MM.1S (cell line): ENCODE measurements around the gene ANTXR1.

Experiments used
- DNase-seq: peaks from one replicate; pipeline ENCODE4 v3.0.0-alpha.2; 2015
- H2AFZ ChIP-seq: fragments of 300-600 bp; sonication (generic); 2 replicates; pipeline ENCODE4 v1.6.0; 2016; ENCODE audit warnings: antibody characterized with exemption, low read length
- H3F3A ChIP-seq: fragments of 300-600 bp; sonication (generic); 2 replicates; pipeline ENCODE4 v1.6.1; 2016; ENCODE audit warnings: mild to moderate bottlenecking, antibody characterized with exemption, low read length, moderate library complexity, mixed read lengths; ENCODE audit not compliant: insufficient read depth
- H3K27ac ChIP-seq: fragments of 300-600 bp; sonication (generic); 2 replicates; pipeline ENCODE4 v1.5.1; 2016; ENCODE audit warnings: mild to moderate bottlenecking, low read length
- H3K27me3 ChIP-seq: fragments of 300-600 bp; sonication (generic); replicated peaks from 2 replicates; pipeline ENCODE4 v1.6.0; 2016; ENCODE audit warnings: low read length; ENCODE audit not compliant: insufficient read depth
- H3K36me3 ChIP-seq: fragments of 300-600 bp; sonication (generic); replicated peaks from 2 replicates; pipeline ENCODE4 v1.6.1; 2016; ENCODE audit warnings: mild to moderate bottlenecking, low read length, mixed read lengths; ENCODE audit not compliant: insufficient read depth
- H3K4me1 ChIP-seq: fragments of 300-600 bp; sonication (generic); 2 replicates; pipeline ENCODE4 v1.6.1; 2016; ENCODE audit warnings: low read length, mixed read lengths
- H3K4me2 ChIP-seq: fragments of 300-600 bp; sonication (generic); 2 replicates; pipeline ENCODE4 v1.6.0; 2016; ENCODE audit warnings: low read depth, low read length
- H3K4me3 ChIP-seq: fragments of 300-600 bp; sonication (generic); 2 replicates; pipeline ENCODE4 v1.5.1; 2016; ENCODE audit warnings: low read length, mixed read lengths
- H3K79me2 ChIP-seq: fragments of 300-600 bp; sonication (generic); 2 replicates; pipeline ENCODE4 v1.6.1; 2016; ENCODE audit warnings: mixed run types, low read length, mixed read lengths
- H3K9ac ChIP-seq: fragments of 300-600 bp; sonication (generic); 2 replicates; pipeline ENCODE4 v1.6.1; 2016; ENCODE audit warnings: low read length, mixed read lengths
- H3K9me2 ChIP-seq: fragments of 300-600 bp; sonication (generic); replicated peaks from 2 replicates; pipeline ENCODE4 v1.6.1; 2016; ENCODE audit warnings: mild to moderate bottlenecking, low read length, mixed read lengths; ENCODE audit not compliant: insufficient read depth
- H3K9me3 ChIP-seq: fragments of 300-600 bp; sonication (generic); replicated peaks from 2 replicates; pipeline ENCODE4 v1.6.1; 2016; ENCODE audit warnings: mild to moderate bottlenecking, low read length, mixed read lengths; ENCODE audit not compliant: insufficient read depth
- H4K20me1 ChIP-seq: fragments of 300-600 bp; sonication (generic); 2 replicates; pipeline ENCODE4 v1.6.1; 2016; ENCODE audit warnings: mild to moderate bottlenecking, low read length, moderate library complexity, mixed read lengths; ENCODE audit not compliant: insufficient read depth
- EZH2 ChIP-seq: fragments of 300-600 bp; sonication (generic); optimal IDR thresholded peaks from 2 replicates; pipeline ENCODE3; 2017; ENCODE audit warnings: low read depth, mild to moderate bottlenecking, antibody characterized with exemption, low read length, mixed read lengths
- EZH2phosphoT487 ChIP-seq: fragments of 300-600 bp; sonication (generic); IDR thresholded peaks from 2 replicates; pipeline ENCODE4 v1.6.1; 2018; ENCODE audit warnings: antibody characterized with exemption, low read length
- TF ChIP-seq, protein P1 (sequence below): fragments of 300-600 bp; sonication (generic); IDR thresholded peaks from 2 replicates; pipeline ENCODE4 v1.5.1; 2016; ENCODE audit warnings: antibody characterized with exemption, low read length, mixed read lengths

The ANTXR1 gene

DNA sequence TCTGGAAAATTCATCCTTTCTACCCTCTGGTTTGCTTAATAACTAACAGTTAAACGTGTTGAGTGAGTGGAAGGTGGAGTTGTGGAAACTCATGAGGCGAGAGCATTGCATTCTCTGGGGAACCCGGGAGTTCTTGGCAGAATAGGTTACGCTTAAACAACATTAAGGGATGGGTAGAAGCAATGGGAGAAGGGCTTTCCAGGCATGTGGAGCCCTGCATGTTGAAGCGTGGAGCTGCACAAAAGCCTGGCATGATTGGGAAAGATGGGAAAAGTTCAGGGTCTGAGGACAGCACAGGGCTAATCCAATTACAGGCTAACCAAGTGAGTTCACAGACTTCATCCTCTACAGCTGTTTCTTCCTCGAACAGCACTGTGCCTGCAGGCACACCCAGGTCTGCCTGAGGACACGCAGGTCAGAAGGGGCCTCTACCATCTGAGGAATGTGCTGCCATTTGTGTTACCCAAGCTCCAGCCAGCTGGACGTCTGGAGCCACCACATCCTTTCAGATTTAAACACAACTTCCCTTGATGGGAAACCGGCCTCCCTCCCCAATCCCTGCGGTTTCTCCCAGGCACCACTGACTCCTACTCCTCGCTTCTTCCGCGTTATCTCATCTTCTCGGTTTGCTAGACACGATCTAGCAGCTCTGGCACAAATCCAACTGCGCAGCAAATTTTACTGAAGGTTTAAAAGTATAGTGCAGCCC is 164.2 kb downstream of the ANTXR1 start:
- Histone ChIP-seq H3K4me2 (no peak overlapping the region), H3K9ac (no peak overlapping the region), H3F3A (no peaks in the 10 kb centered on the region), H3K79me2 (no peaks in the 10 kb centered on the region), H2AFZ (no peak overlapping the region), H3K27me3 (no peaks in the 10 kb centered on the region), H3K4me1 (no peaks in the 10 kb centered on the region), H3K27ac (no peak overlapping the region), H3K9me2 (no peaks in the 10 kb centered on the region), H3K4me3 (no peak overlapping the region), H3K9me3 (no peaks in the 10 kb centered on the region), H3K36me3 (no peaks in the 10 kb centered on the region), H4K20me1 (no peaks in the 10 kb centered on the region)
- no peak for DNase-seq
- TF ChIP-seq EZH2phosphoT487, result no peak
- TF ChIP-seq EZH2, result no peak
- TF ChIP-seq, protein P1, sequence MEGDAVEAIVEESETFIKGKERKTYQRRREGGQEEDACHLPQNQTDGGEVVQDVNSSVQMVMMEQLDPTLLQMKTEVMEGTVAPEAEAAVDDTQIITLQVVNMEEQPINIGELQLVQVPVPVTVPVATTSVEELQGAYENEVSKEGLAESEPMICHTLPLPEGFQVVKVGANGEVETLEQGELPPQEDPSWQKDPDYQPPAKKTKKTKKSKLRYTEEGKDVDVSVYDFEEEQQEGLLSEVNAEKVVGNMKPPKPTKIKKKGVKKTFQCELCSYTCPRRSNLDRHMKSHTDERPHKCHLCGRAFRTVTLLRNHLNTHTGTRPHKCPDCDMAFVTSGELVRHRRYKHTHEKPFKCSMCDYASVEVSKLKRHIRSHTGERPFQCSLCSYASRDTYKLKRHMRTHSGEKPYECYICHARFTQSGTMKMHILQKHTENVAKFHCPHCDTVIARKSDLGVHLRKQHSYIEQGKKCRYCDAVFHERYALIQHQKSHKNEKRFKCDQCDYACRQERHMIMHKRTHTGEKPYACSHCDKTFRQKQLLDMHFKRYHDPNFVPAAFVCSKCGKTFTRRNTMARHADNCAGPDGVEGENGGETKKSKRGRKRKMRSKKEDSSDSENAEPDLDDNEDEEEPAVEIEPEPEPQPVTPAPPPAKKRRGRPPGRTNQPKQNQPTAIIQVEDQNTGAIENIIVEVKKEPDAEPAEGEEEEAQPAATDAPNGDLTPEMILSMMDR, result no peak

DNA sequence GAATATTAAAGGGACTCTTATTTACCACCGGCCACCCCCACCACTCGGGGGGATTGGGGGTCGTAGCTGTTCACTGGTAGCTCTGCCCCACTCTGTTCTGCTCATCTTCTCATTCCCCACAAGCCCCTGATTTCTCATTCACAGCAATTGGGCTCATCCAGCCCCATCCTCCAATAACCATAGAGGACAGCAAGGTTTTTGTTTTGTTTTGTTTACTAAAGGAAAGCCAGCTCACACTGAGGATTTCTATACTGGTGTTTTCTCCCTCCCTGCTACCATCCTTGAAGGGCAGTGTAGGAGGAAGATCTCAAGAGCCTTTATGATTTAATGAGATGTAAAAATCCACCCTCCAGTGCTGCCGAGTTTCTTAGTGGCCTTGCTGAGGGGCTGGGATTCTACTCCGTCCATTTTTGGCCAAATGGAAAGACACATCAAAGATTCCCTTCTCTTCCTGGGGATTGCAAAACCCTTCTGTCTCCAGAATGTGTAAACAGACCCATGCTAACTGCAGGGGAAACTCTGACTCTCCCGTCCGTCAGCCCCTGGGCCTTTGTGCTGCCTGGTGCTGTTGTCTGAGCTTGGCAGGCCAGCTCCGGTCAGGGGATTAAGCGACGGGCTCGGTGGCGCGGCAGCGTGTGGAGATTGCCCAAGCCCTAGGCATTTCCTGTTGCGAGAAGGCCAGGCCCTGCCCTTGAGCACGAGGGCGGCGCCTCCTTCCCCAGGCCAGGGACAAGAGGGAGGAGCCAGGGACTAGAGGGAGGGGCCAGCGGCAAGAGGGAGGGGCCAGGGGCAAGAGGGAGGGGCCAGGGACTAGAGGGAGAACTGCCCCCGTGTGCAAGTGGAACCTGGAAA is 165.0 kb downstream of the ANTXR1 start:
- no peaks in the 10 kb centered on the region for H3F3A ChIP-seq
- peak overlapping the region; percentile 37; the same call in 1 of the 2 replicates for H2AFZ ChIP-seq
- no peak overlapping the region for H3K4me2 ChIP-seq
- no peaks in the 10 kb centered on the region for H3K9me3 ChIP-seq
- no peaks in the 10 kb centered on the region for H3K36me3 ChIP-seq
- no peak for DNase-seq
- H4K20me1 ChIP-seq, result no peaks in the 10 kb centered on the region
- H3K9me2 ChIP-seq, result no peaks in the 10 kb centered on the region
- no peaks in the 10 kb centered on the region for H3K27me3 ChIP-seq
- no peak overlapping the region for H3K4me3 ChIP-seq
- no peak for TF ChIP-seq EZH2phosphoT487
- no peak for TF ChIP-seq EZH2
- TF ChIP-seq, protein P1, result no peak
- no peaks in the 10 kb centered on the region for H3K79me2 ChIP-seq
- H3K27ac ChIP-seq, result no peak overlapping the region
- H3K4me1 ChIP-seq, result no peaks in the 10 kb centered on the region
- H3K9ac ChIP-seq, result no peak overlapping the region

DNA sequence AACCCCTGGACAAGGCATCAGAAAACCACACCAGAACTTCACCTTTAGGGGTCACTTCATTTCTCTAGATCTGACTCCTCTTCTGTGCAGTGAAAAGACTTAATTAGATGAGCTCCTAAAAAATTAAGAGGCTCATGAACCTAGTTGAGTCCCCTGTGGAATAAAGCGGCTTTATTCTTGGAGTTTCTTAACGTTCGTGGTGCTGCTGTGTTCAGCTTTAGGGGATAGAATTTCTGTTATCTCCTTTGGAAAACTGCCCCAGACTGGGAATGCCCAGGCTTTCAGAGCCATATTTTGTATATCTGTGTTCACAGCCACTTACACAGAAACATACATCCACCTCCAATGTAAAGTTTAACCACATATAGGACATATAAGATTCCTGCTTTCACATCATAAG is 165.8 kb downstream of the ANTXR1 start:
- Histone ChIP-seq H3F3A (no peaks in the 10 kb centered on the region), H3K4me1 (no peaks in the 10 kb centered on the region), H3K27ac (no peak overlapping the region), H4K20me1 (no peaks in the 10 kb centered on the region), H3K9me2 (no peaks in the 10 kb centered on the region), H3K9me3 (no peaks in the 10 kb centered on the region), H3K4me3 (no peak overlapping the region), H3K79me2 (no peaks in the 10 kb centered on the region), H2AFZ (no peak overlapping the region), H3K27me3 (no peaks in the 10 kb centered on the region), H3K36me3 (no peaks in the 10 kb centered on the region), H3K4me2 (no peak overlapping the region), H3K9ac (no peak overlapping the region)
- TF ChIP-seq, protein P1, result no peak
- no peak for TF ChIP-seq EZH2phosphoT487
- no peak for TF ChIP-seq EZH2
- DNase-seq, result no peak
